ENCODE results near the gene DUSP1. TPM values are rescaled to one million over a fixed set of nuclear protein-coding genes. Genes with fewer than 3 reads are reported as not detected.

Gene DUSP1
- total RNA-seq, 1 experiment from 2014 or later, result 10.3 TPM

GRCh38 chr5:172747471-172747870, 23.5 kb downstream of the DUSP1 start:
- no peaks in the 10 kb centered on the region for H3K36me3 ChIP-seq (ENCODE audit: low read depth)
- H3K9me2 ChIP-seq (ENCODE audit: insufficient read depth), result no peaks in the 10 kb centered on the region
- intact Hi-C loops (cut with micrococcal nuclease; ENCODE audit: unreplicated experiment), result no loop called here
- no peak overlapping the region for H2AFZ ChIP-seq
- ChIA-PET POLR2A (ENCODE audit: unreplicated experiment) (no interaction called here), CTCF (no interaction called here)
- no TSS peak for BruUV-seq (replicated peaks)
- DNase-seq, result no peak
- no peaks in the 10 kb centered on the region for H4K20me1 ChIP-seq (ENCODE audit: insufficient read depth)
- no peak overlapping the region for H3K27ac ChIP-seq
- peaks cover 18% of the 10 kb centered on the region for H3K4me1 ChIP-seq (replicated peaks; ENCODE audit: insufficient read depth)
- no peaks in the 10 kb centered on the region for H3K27me3 ChIP-seq (ENCODE audit: insufficient read depth, low read depth)
- H3K9me3 ChIP-seq (ENCODE audit: insufficient read depth, low read depth), result no peaks in the 10 kb centered on the region; the same call in 1 of the 2 replicates
- no peak overlapping the region for H3K4me2 ChIP-seq
- H3F3A ChIP-seq (ENCODE audit: insufficient read depth, low read depth), result peaks cover 15% of the 10 kb centered on the region; the same call in 1 of the 2 replicates
- no peak for TF ChIP-seq EZH2 (IDR thresholded peaks at IDR 0.05; ENCODE audit: low read depth)
- no peak for TF ChIP-seq CTCF (conservative IDR thresholded peaks at IDR 0.05)
- no peaks in the 10 kb centered on the region for H3K79me2 ChIP-seq (ENCODE audit: low read depth)
- no peak overlapping the region for H3K4me3 ChIP-seq

- Histone ChIP-seq H3K4me2 (no peak overlapping the region), H3K9me2 (ENCODE audit: insufficient read depth) (no peaks in the 10 kb centered on the region), H3K4me3 (no peak overlapping the region), H3K27me3 (ENCODE audit: insufficient read depth, low read depth) (no peaks in the 10 kb centered on the region), H3K36me3 (ENCODE audit: low read depth) (no peaks in the 10 kb centered on the region), H3K4me1 (replicated peaks; ENCODE audit: insufficient read depth) (peaks cover 18% of the 10 kb centered on the region), H3K27ac (no peak overlapping the region), H4K20me1 (ENCODE audit: insufficient read depth) (no peaks in the 10 kb centered on the region), H3K9me3 (ENCODE audit: insufficient read depth, low read depth) (no peaks in the 10 kb centered on the region; the same call in 1 of the 2 replicates), H2AFZ (no peak overlapping the region), H3F3A (ENCODE audit: insufficient read depth, low read depth) (peaks cover 15% of the 10 kb centered on the region; the same call in 1 of the 2 replicates), H3K79me2 (ENCODE audit: low read depth) (no peaks in the 10 kb centered on the region)
- ChIA-PET CTCF (no interaction called here), POLR2A (ENCODE audit: unreplicated experiment) (interaction anchor here (0.5 kb wide), 1 partner anchor 15 kb away, joined by 4 read pairs; no protein-coding TSS in a partner anchor)
- BruUV-seq (replicated peaks), result no TSS peak
- TF ChIP-seq CTCF (conservative IDR thresholded peaks at IDR 0.05), result no peak
- no peak for TF ChIP-seq EZH2 (IDR thresholded peaks at IDR 0.05; ENCODE audit: low read depth)
- no peak for DNase-seq
- intact Hi-C loops (cut with micrococcal nuclease; ENCODE audit: unreplicated experiment), result no loop called here
Observed at GRCh38 chr5:172746725-172747124, 24.3 kb downstream of the DUSP1 start.

GRCh38 chr5:172745838-172746237, 25.2 kb downstream of the DUSP1 start:
- Histone ChIP-seq H3K4me2 (no peak overlapping the region), H4K20me1 (ENCODE audit: insufficient read depth) (no peaks in the 10 kb centered on the region), H3K36me3 (ENCODE audit: low read depth) (no peaks in the 10 kb centered on the region), H3K9me3 (ENCODE audit: insufficient read depth, low read depth) (no peaks in the 10 kb centered on the region; the same call in 1 of the 2 replicates), H3K9me2 (ENCODE audit: insufficient read depth) (no peaks in the 10 kb centered on the region), H3K79me2 (ENCODE audit: low read depth) (no peaks in the 10 kb centered on the region), H3K27ac (no peak overlapping the region), H3K4me1 (replicated peaks; ENCODE audit: insufficient read depth) (peaks cover 24% of the 10 kb centered on the region), H3K27me3 (ENCODE audit: insufficient read depth, low read depth) (no peaks in the 10 kb centered on the region), H3K4me3 (no peak overlapping the region), H2AFZ (no peak overlapping the region), H3F3A (ENCODE audit: insufficient read depth, low read depth) (peaks cover 15% of the 10 kb centered on the region; the same call in 1 of the 2 replicates)
- ChIA-PET CTCF (no interaction called here), POLR2A (ENCODE audit: unreplicated experiment) (interaction anchor here (0.5 kb wide), 1 partner anchor 1217 kb away, joined by 5 read pairs; no protein-coding TSS in a partner anchor)
- no peak for DNase-seq
- intact Hi-C loops (cut with micrococcal nuclease; ENCODE audit: unreplicated experiment), result no loop called here
- no TSS peak for BruUV-seq (replicated peaks)
- TF ChIP-seq EZH2 (IDR thresholded peaks at IDR 0.05; ENCODE audit: low read depth) (no peak), CTCF (conservative IDR thresholded peaks at IDR 0.05) (no peak)
